Transverse colon (tissue), 4 donors: ENCODE results near the gene LIPT1. TPM values are rescaled to one million over a fixed set of nuclear protein-coding genes. Genes with fewer than 3 reads are reported as not detected.

Experiments
- DNase-seq: peaks from one replicate; pipeline ENCODE4 v3.0.0-alpha.2; 2019
- H3K27ac ChIP-seq, 4 donors: fragments of 200-600 bp; sonication (generic); 2 replicates each; pipeline ENCODE4 v1.5.1; 2016 to 2018; ENCODE audit warnings: inconsistent platforms in 4 of 4
- H3K27me3 ChIP-seq: fragments of 200-600 bp; sonication (generic); 2 replicates; pipeline ENCODE4 v1.5.1; 2017; ENCODE audit warnings: inconsistent platforms
- H3K36me3 ChIP-seq, 4 donors: fragments of 200-600 bp; sonication (generic); 2 replicates each; pipeline ENCODE4 v1.5.1; 2017 to 2019; ENCODE audit warnings: inconsistent platforms in 4 of 4
- H3K4me1 ChIP-seq, 4 donors: fragments of 200-600 bp; sonication (generic); 2 replicates each; pipeline ENCODE4 v1.5.1; 2017 to 2020; ENCODE audit warnings: inconsistent platforms in 4 of 4
- H3K4me3 ChIP-seq, 4 donors: fragments of 200-600 bp; sonication (generic); 1 replicate in 1 of 4; 2 replicates in 3 of 4; pipeline versions ENCODE4 v1.5.1 to v1.6.1; 2017 to 2019; ENCODE audit warnings: inconsistent platforms in 4 of 4
- H3K9me3 ChIP-seq, 2 donors: fragments of 200-600 bp; sonication (generic); 2 replicates each; pipeline ENCODE4 v1.5.1; 2017 to 2019; ENCODE audit warnings: inconsistent platforms in 2 of 2
- CTCF ChIP-seq, 5 experiments: fragments of 200-600 bp in 3 of 5; fragments of 450-650 bp in 2 of 5; sonication (generic) in 3 of 5; IDR thresholded peaks; 1 replicate in 2 of 5; 2 replicates in 3 of 5; pipeline ENCODE4 v1.5.1; 2016 to 2017; ENCODE audit warnings: antibody characterized with exemption in 5 of 5, inconsistent platforms in 3 of 5, mild to moderate bottlenecking in 2 of 5, moderate library complexity in 1 of 5
- EP300 ChIP-seq: sonication (generic); formaldehyde crosslinking; IDR thresholded peaks from one replicate; pipeline ENCODE4 v1.6.1; 2017; ENCODE audit warnings: antibody characterized with exemption, low read depth
- POLR2A ChIP-seq: fragments of 450-650 bp; IDR thresholded peaks from one replicate; pipeline ENCODE4 v1.6.1; 2016; ENCODE audit warnings: antibody characterized with exemption, mild to moderate bottlenecking, moderate library complexity
- POLR2AphosphoS5 ChIP-seq, 3 donors: sonication (generic); formaldehyde crosslinking; IDR thresholded peaks; one replicate each; pipeline ENCODE4 v1.6.1; 2016; ENCODE audit warnings: antibody characterized with exemption in 3 of 3
- WGBS, 2 donors: methylation state at CpG; one replicate each; pipeline ENCODE4 v1.1.5; 2018; ENCODE audit warnings: low coverage in 1 of 2; 5-methylcytosine and 5-hydroxymethylcytosine counted together
- in situ Hi-C, 4 donors: fragments of 200-750 bp; cut with MboI; loops; one replicate each; pipeline versions ENCODE4 v1.15.0 to v1.15.1; 2017; ENCODE audit warnings: low sequenced_read_pairs in 3 of 4, low pct_ligation_motif_present in 1 of 4, low pct_unique_long_range_greater_than_20kb in 1 of 4
- intact Hi-C: fragments of 100-400 bp; cut with DNase I; formaldehyde crosslinking; loops from one replicate; pipeline ENCODE4 v1.15.1; 2023; ENCODE audit warnings: low total_unique reads
- total RNA-seq, 4 donors: library from RNA; depleted of rRNA; stranded (reverse); fragments of >200 nt; gene quantifications; one replicate each; pipeline ENCODE4 v1.1.0, GENCODE V29; 2016

LIPT1 gene
- total RNA-seq, 4 donors from 2014 or later: 6.0 to 19.9 (median 7.8) TPM; not detected in 1

- no peaks in the 10 kb centered on the region for H3K9me3 ChIP-seq
- TF ChIP-seq CTCF (IDR thresholded peaks at IDR 0.05): no peak
- no peak for TF ChIP-seq POLR2AphosphoS5 (IDR thresholded peaks at IDR 0.05)
- TF ChIP-seq EP300: no peak
- WGBS, 2 donors: 43 to 53% methylated on average over 10 to 12 of the region's 12 CpGs
- peak overlapping the region; percentile 86 to 94 (median 88) for H3K27ac ChIP-seq
- H3K27me3 ChIP-seq: no peaks in the 10 kb centered on the region
- no peaks in the 10 kb centered on the region for H3K36me3 ChIP-seq
- in situ Hi-C loops: no loop called here
- intact Hi-C loops: no loop called here
- peaks cover 8 to 17% (median 12%) of the 10 kb centered on the region in 4 donors for H3K4me1 ChIP-seq
- DNase-seq: no peak
- H3K4me3 ChIP-seq: peak overlapping the region; percentile 37 to 73 (median 60)
Observed at GRCh38 chr2:99153921-99154604, 704 bp upstream of the LIPT1 start.

GRCh38 chr2:99156891-99157290 is 2.1 kb downstream of the LIPT1 start:
- peaks cover 8 to 17% (median 12%) of the 10 kb centered on the region in 4 donors for H3K4me1 ChIP-seq
- no peak overlapping the region for H3K4me3 ChIP-seq
- no peaks in the 10 kb centered on the region for H3K27me3 ChIP-seq
- no peaks in the 10 kb centered on the region for H3K36me3 ChIP-seq
- in situ Hi-C loops: no loop called here
- no peak overlapping the region for H3K27ac ChIP-seq
- intact Hi-C loops: no loop called here
- 67% methylated on average over 1 of the region's 1 CpG; no CpG with 5 or more reads in 1 of the 2 donors for WGBS, 2 donors
- no peak for TF ChIP-seq EP300
- no peak for TF ChIP-seq POLR2AphosphoS5 (IDR thresholded peaks at IDR 0.05)
- no peak for TF ChIP-seq CTCF (IDR thresholded peaks at IDR 0.05)
- TF ChIP-seq POLR2A: no peak
- DNase-seq: no peak
- no peaks in the 10 kb centered on the region for H3K9me3 ChIP-seq

GRCh38 chr2:99158599-99158998 is 3.8 kb downstream of the LIPT1 start:
- H3K36me3 ChIP-seq: no peaks in the 10 kb centered on the region
- intact Hi-C loops: no loop called here
- H3K4me1 ChIP-seq: peaks cover 8 to 17% (median 12%) of the 10 kb centered on the region in 4 donors
- no peak overlapping the region for H3K4me3 ChIP-seq
- WGBS, 2 donors: 94% methylated on average over 4 to 5 of the region's 5 CpGs
- H3K27me3 ChIP-seq: no peaks in the 10 kb centered on the region
- H3K9me3 ChIP-seq: no peaks in the 10 kb centered on the region
- in situ Hi-C loops: no loop called here
- no peak overlapping the region for H3K27ac ChIP-seq
- DNase-seq: no peak
- TF ChIP-seq EP300 (no peak), POLR2AphosphoS5 (IDR thresholded peaks at IDR 0.05) (no peak), POLR2A (no peak), CTCF (IDR thresholded peaks at IDR 0.05) (no peak)

- no peak overlapping the region for H3K27ac ChIP-seq
- 90 to 92% methylated on average over 4 of the region's 4 CpGs for WGBS, 2 donors
Observed at GRCh38 chr2:99159594-99159993, 4.8 kb downstream of the LIPT1 start.

More at GRCh38 chr2:99159594-99159993, 4.8 kb downstream of the LIPT1 start:
- DNase-seq: no peak
- H3K4me3 ChIP-seq: no peak overlapping the region
- H3K27me3 ChIP-seq: no peaks in the 10 kb centered on the region
- H3K9me3 ChIP-seq: no peaks in the 10 kb centered on the region
- intact Hi-C loops: no loop called here
- H3K4me1 ChIP-seq: peaks cover 5 to 10% (median 8%) of the 10 kb centered on the region in 4 donors
- no peak for TF ChIP-seq CTCF (IDR thresholded peaks at IDR 0.05)
- no peak for TF ChIP-seq POLR2AphosphoS5 (IDR thresholded peaks at IDR 0.05)
- TF ChIP-seq EP300: no peak
- TF ChIP-seq POLR2A: no peak
- no peaks in the 10 kb centered on the region for H3K36me3 ChIP-seq
- in situ Hi-C loops: no loop called here
